OCI-LY1 (cell line): ENCODE results near the gene TLE7.

ENCODE experiments used
- H2AFZ ChIP-seq: fragments of 200-600 bp; sonication (generic), shearing (Covaris generic); 2 replicates; pipeline ENCODE4 v1.6.0; 2014; ENCODE audit warnings: antibody characterized with exemption, mild to moderate bottlenecking, low read length
- H3F3A ChIP-seq: fragments of 200-600 bp; sonication (generic), shearing (Covaris generic); 2 replicates; pipeline ENCODE4 v1.6.0; 2014; ENCODE audit warnings: mild to moderate bottlenecking, antibody characterized with exemption, low read length, moderate library complexity; ENCODE audit not compliant: insufficient read depth
- H3K27ac ChIP-seq: fragments of 200-600 bp; sonication (generic); 2 replicates; pipeline ENCODE4 v1.5.1; 2014; ENCODE audit warnings: low read length, mixed run types, mild to moderate bottlenecking, low read depth; ENCODE audit not compliant: poor library complexity, severe bottlenecking
- H3K27me3 ChIP-seq: fragments of 200-600 bp; sonication (generic); 2 replicates; pipeline ENCODE4 v1.6.0; 2014; ENCODE audit warnings: antibody characterized with exemption, mild to moderate bottlenecking, low read length, moderate library complexity; ENCODE audit not compliant: insufficient read depth
- H3K36me3 ChIP-seq: fragments of 200-600 bp; sonication (generic); 2 replicates; pipeline ENCODE4 v1.6.1; 2014; ENCODE audit warnings: mild to moderate bottlenecking, antibody characterized with exemption, low read length, moderate library complexity, mixed read lengths; ENCODE audit not compliant: insufficient read depth
- H3K4me1 ChIP-seq: fragments of 200-600 bp; sonication (generic); 2 replicates; pipeline ENCODE4 v1.5.1; 2014; ENCODE audit warnings: mild to moderate bottlenecking, low read length, moderate library complexity; ENCODE audit not compliant: insufficient read depth, severe bottlenecking
- H3K4me2 ChIP-seq: fragments of 200-600 bp; sonication (generic), shearing (Covaris generic); 2 replicates; pipeline ENCODE4 v1.6.1; 2014; ENCODE audit warnings: low read length
- H3K4me3 ChIP-seq: fragments of 200-600 bp; sonication (generic); 2 replicates; pipeline ENCODE4 v1.5.1; 2014; ENCODE audit warnings: low read length, low read depth, mild to moderate bottlenecking, mixed read lengths; ENCODE audit not compliant: poor library complexity, severe bottlenecking
- H3K79me2 ChIP-seq: fragments of 200-600 bp; shearing (Covaris generic); 2 replicates; pipeline ENCODE4 v1.6.1; 2016; ENCODE audit warnings: mixed run types, low read length, mixed read lengths; ENCODE audit not compliant: insufficient read depth
- H3K9ac ChIP-seq: fragments of 200-600 bp; sonication (generic), shearing (Covaris generic); 2 replicates; pipeline ENCODE4 v1.6.1; 2014; ENCODE audit warnings: mild to moderate bottlenecking, low read length, mixed read lengths
- H3K9me2 ChIP-seq: fragments of 200-600 bp; sonication (generic), shearing (Covaris generic); 2 replicates; pipeline ENCODE4 v1.6.1; 2014; ENCODE audit warnings: low read depth, mild to moderate bottlenecking, low read length, mixed read lengths
- H3K9me3 ChIP-seq: fragments of 200-600 bp; shearing (Covaris generic); 2 replicates; pipeline ENCODE4 v1.6.1; 2014; ENCODE audit warnings: low read length, mixed read lengths
- H4K20me1 ChIP-seq: fragments of 200-600 bp; sonication (generic), shearing (Covaris generic); 2 replicates; pipeline ENCODE4 v1.6.0; 2016; ENCODE audit warnings: mild to moderate bottlenecking, low read length; ENCODE audit not compliant: insufficient read depth
- EZH2 ChIP-seq: fragments of 200-600 bp; sonication (generic), shearing (Covaris generic); IDR thresholded peaks from 2 replicates; pipeline ENCODE4 v1.8.0; 2017; ENCODE audit warnings: borderline replicate concordance, mixed run types, mild to moderate bottlenecking, antibody characterized with exemption, low read length, moderate library complexity, mixed read lengths
- TF ChIP-seq, protein P1 (sequence below): fragments of 200-600 bp; sonication (generic), shearing (Covaris generic); IDR thresholded peaks from 2 replicates; pipeline ENCODE4 v1.5.1; 2017; ENCODE audit warnings: mild to moderate bottlenecking, antibody characterized with exemption, low read length, moderate library complexity, mixed read lengths

Gene TLE7

DNA sequence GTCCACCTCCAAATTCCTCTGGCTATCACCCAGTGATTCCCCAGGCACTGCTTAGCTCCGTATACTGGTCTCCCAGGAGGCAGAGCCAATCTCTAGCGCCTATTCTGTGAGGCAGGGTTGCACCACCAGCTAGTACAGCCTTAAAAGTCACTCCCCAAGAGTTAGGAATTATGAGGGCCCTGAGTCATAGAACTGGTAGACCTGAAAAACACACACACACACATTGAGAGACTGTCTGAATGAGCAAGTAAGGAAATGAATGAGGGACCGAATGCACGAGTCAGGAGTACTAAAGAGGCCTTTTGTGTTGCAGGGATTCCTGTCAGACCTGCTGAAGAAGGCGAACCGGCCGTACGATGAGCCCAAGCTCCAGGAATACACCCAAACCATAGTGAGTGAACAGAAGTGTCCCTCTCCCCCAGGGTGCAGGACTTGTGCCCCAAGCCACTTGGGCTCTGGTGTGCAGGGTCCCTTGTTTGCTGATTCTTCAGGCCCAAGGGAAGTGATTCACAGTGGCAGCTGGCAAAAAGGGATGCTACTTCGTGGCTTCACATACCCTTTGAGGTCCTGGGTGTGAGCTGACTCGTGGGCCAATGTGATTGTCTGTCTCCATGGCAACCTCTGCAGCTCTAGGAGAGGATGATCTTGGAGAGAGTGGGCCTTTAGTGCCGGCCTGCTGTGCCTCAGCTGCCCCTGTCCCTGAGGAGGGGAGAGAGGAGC is 58.6 kb downstream of the TLE7 start:
- no peak overlapping the region for H3K27ac ChIP-seq
- H3F3A ChIP-seq: no peaks in the 10 kb centered on the region
- no peaks in the 10 kb centered on the region for H3K9me3 ChIP-seq
- no peaks in the 10 kb centered on the region for H3K27me3 ChIP-seq
- no peaks in the 10 kb centered on the region for H3K79me2 ChIP-seq
- no peaks in the 10 kb centered on the region for H4K20me1 ChIP-seq
- H3K4me3 ChIP-seq: no peak overlapping the region
- H3K9me2 ChIP-seq: no peaks in the 10 kb centered on the region
- no peak overlapping the region for H2AFZ ChIP-seq
- TF ChIP-seq EZH2: no peak
- TF ChIP-seq, protein P1, sequence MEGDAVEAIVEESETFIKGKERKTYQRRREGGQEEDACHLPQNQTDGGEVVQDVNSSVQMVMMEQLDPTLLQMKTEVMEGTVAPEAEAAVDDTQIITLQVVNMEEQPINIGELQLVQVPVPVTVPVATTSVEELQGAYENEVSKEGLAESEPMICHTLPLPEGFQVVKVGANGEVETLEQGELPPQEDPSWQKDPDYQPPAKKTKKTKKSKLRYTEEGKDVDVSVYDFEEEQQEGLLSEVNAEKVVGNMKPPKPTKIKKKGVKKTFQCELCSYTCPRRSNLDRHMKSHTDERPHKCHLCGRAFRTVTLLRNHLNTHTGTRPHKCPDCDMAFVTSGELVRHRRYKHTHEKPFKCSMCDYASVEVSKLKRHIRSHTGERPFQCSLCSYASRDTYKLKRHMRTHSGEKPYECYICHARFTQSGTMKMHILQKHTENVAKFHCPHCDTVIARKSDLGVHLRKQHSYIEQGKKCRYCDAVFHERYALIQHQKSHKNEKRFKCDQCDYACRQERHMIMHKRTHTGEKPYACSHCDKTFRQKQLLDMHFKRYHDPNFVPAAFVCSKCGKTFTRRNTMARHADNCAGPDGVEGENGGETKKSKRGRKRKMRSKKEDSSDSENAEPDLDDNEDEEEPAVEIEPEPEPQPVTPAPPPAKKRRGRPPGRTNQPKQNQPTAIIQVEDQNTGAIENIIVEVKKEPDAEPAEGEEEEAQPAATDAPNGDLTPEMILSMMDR: no peak
- H3K4me2 ChIP-seq: no peak overlapping the region
- no peak overlapping the region for H3K9ac ChIP-seq
- H3K36me3 ChIP-seq: no peaks in the 10 kb centered on the region
- H3K4me1 ChIP-seq: no peaks in the 10 kb centered on the region

DNA sequence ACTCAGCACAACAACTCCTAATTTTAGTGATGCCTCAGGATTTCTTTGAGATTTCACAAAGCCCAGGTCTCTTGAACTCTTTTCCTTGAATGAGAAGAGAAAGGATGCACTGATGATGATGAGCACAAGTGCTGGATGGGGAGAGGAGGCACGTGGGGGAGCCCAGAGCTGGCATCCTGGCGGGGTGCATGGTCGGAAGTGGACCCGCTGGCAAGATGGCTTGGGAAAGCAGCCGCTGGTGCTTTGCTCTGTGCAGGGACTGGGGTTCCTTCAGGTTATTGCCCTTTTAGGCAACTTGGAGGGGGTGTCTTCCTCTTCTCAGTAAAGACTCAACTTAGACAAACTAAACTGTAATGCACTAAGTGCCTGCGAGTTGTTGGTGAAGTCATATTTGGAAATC is 61.0 kb downstream of the TLE7 start:
- Histone ChIP-seq H3F3A (no peaks in the 10 kb centered on the region), H3K4me2 (no peak overlapping the region), H3K4me3 (no peak overlapping the region), H3K9me3 (no peaks in the 10 kb centered on the region), H3K36me3 (no peaks in the 10 kb centered on the region), H3K9ac (no peak overlapping the region), H4K20me1 (no peaks in the 10 kb centered on the region), H2AFZ (no peak overlapping the region), H3K4me1 (no peaks in the 10 kb centered on the region), H3K9me2 (no peaks in the 10 kb centered on the region), H3K27me3 (no peaks in the 10 kb centered on the region), H3K79me2 (no peaks in the 10 kb centered on the region), H3K27ac (no peak overlapping the region)
- TF ChIP-seq, protein P1: no peak
- TF ChIP-seq EZH2: no peak
